ENCODE results near the gene LARP7.
"Not testable (repeated sequence)": the region's sequence is repeated elsewhere in the genome, so short reads cannot be mapped to it uniquely, and the experiment has no call there.

Gene LARP7

DNA sequence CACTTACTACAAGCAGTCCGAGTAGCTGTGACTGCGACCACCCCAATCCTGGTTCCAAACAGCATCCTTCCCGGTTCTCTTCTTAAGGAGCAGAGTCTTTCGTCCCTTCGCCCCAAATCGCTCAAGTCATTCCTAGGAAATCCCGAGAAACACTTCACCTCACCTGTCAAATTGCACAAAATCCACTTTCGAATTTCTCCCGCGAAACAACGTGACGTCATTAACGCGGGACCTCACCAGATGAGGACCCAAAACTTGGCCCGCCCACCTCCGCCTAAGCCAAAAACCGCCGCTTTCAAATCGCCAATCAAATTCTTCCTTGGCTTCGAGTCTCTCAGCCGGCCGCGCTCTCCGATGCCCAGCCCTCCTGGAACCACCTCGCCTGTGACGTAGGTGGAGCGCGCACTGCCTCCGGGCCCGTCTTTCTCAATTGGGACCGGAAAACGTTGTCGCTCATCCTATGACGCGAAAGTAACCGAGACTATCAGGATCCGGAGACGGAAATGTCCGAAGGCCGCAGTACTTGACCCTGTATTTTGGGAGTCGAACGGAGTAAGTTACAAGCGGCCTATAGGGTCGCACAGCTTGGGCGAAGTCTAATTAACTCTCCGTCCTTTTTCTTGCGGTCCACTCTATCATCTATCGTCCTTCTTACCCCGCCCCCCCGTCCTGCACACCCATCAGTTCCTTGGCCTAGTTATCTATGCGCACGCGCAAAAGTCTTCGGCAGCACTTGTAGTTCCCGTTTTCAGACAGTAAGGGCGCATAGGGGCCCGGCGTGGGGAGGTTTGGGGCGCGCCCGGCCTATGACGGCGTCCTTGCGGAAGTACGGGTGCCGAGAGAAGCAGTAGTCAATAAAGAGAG, at the start of gene LARP7, which contains the start of gene ZGRF1:
LARP7 (plus strand) TSS at position 456 of the 864 bp plus-strand sequence. CDS start 7,527 bp downstream, outside the sequence.
ZGRF1 (minus strand) TSS at position 222 of the 864 bp plus-strand sequence. CDS start 3,733 bp downstream, outside the sequence.
- DNase-seq (ENCODE audit: low read depth in 2 of 2), result peak; percentile 94 to 97

DNA sequence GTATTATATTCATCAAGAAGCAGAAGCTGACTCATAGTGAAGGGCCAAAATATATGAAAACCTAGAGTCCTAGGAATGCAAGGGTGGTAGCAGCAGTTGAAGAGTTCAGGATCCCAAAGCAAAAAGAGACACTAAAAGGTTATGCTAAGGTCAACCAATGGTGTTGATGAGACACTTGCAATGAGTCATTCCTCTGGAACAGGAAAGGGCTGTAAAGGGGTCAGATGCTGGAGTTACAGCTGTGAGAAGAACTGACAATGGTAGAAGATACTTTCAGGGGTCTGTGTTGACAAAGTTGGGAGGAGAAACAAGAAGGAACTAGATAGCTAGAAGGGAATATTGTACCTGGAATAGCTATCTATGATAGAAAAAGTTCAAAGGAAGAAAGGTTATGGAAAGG, 47.7 kb upstream of the LARP7 start:
- no peak for DNase-seq (ENCODE audit: low read depth in 2 of 2)

DNA sequence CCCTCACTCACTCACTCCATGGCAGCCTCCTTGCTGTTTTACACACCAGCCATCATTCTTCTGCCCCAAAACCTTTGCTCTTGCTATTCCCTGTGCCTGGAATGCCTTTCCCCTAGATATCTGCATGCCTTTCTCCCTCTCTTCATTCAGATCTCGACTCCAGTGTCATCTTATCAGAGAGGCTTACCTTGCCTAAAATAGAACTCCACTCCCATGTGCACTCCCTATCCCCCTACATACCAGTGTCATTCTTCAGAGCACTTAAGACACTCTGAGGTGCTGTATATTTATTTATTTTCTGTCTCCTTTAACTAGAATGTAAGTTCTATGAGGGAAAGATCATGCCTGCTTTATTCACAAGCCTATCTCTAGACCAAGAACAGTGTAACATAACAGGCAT, 45.4 kb upstream of the LARP7 start:
- DNase-seq (ENCODE audit: low read depth in 2 of 2), result no peak

GRCh38 chr4:112592717-112593116, 44.2 kb upstream of the LARP7 start:
- DNase-seq (ENCODE audit: low read depth in 2 of 2), result no peak

DNA sequence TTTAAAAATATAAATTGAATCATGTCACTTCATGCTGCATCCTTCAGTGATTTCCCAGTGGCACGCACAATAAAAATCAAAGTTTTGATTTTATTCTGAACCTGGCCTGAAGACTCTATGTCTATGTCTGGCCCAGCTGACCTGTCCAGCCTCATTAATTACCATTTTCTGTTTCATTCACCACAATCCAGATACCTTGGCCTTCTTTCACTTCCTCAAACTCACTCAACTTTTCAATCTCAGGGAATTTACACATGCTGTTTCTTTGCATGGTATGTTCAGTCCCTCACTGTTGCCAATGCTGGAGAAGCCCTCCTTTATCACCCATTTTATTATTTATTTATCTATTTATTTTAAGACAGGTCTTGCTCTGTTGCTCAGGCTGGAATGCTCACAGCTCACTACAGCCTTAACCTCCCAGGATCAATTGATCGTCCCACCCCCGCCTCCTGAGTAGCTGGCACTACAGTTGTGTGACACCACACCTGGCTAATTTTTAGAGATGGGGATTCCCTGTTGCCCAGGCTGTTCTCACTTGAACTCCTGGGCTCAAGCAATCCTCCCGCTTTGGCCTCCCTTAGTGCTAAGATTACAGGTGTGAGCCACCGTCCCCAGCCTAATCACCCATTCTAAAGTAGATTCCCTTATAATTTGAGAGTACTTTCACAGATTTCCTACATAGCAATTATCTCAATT, 43.4 kb upstream of the LARP7 start:
- DNase-seq (ENCODE audit: low read depth in 2 of 2), result no peak

GRCh38 chr4:112594993-112595392, 42.0 kb upstream of the LARP7 start:
- DNase-seq (ENCODE audit: low read depth in 2 of 2), result no peak

GRCh38 chr4:112604589-112604988, 32.4 kb upstream of the LARP7 start:
- no peak for DNase-seq (ENCODE audit: low read depth in 2 of 2)

DNA sequence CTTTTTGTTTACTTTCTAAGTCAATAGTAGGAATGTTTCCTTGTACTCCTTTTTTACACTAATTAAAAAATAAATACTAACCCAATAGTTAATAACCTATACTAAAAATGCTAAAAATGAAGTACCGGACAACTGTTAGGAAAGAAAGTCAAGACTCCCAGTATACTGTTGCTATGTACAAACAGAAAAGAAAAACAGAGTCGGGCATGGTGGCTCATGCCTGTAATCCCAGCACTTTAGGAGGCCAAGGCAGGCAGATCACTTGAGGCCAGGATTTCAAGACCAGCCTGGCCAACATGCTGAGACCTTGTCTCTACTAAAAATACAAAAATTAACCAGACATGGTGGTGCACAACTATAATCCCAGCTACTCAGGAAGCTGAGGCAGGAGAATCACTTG, 24.1 kb upstream of the LARP7 start:
- DNase-seq (ENCODE audit: low read depth in 2 of 2), result not testable (repeated sequence)

DNA sequence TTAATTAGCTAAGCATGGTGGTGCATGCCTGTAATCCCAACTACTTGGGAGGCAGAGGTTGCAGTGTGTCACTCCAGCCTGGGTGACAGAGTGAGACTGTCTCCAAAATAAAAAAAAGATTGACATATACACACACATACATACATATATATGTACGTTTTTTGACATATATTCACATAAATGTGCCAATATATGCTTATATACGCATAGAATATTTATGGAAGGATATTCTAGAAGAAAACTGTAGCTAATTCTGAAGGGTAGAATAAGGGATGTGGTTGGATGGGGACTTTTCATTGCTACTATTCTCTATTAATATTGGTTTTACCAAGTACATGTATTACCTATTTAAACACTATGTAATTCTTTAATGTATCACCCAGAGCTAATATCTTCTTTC, 20.0 kb upstream of the LARP7 start:
- no peak for DNase-seq (ENCODE audit: low read depth in 2 of 2)

DNA sequence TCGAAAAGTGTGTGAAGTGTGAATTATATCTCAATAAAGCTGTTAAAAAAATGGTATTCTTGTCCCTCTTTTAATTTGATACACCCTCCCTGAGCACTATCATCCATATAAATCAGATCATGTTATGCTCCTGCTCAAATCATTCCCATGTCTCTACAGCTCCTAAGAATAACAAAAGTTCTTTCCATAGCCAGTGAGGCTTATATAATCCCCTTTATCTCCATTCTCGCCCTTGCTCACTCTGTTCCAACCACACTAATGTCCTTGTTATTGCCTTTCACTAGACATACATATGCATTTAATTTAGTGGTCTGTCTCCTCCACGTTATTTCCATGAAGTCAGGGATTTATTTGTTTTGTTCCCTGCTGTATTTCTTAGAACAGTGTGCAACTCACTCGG, 10.7 kb upstream of the LARP7 start:
- no peak for DNase-seq (ENCODE audit: low read depth in 2 of 2)

GRCh38 chr4:112633477-112634235, 3.3 kb upstream of the LARP7 start:
- no peak for DNase-seq (ENCODE audit: low read depth in 2 of 2)

DNA sequence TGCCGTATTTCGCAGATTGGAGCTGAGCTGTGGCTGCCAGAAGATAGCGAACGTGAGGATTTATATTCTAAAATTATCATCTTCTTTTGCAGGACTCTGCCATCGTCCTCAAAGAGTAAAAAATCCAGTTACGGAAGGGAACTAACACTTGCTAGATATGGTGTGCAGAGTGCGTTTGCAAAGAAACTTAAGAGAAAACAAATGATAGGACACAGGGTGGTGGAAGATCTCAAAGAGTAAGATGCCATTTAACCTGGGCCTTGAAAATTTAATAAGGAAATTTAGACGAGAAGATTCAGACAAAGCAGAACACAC, 566 bp downstream of the LARP7 start:
- no peak for DNase-seq (ENCODE audit: low read depth in 2 of 2)

DNA sequence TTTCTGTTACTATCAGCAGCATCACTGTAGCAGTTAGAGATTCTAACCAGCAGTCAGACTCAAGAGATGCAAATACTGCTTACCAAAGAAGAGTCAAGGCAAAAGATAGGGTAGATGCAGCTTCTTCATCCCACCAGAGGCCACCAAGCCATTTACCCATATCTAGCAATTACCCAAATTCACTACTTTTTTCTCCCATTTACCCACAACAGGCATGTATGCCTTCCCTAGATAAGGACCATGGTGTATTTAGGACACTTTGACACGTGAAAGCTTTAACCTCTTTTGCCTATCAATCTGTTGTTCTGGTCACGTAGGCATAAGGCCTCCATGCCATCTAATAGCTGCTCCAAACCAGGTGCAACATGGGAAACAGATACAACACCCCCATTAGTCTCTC, 5.6 kb downstream of the LARP7 start:
- no peak for DNase-seq (ENCODE audit: low read depth in 2 of 2)

DNA sequence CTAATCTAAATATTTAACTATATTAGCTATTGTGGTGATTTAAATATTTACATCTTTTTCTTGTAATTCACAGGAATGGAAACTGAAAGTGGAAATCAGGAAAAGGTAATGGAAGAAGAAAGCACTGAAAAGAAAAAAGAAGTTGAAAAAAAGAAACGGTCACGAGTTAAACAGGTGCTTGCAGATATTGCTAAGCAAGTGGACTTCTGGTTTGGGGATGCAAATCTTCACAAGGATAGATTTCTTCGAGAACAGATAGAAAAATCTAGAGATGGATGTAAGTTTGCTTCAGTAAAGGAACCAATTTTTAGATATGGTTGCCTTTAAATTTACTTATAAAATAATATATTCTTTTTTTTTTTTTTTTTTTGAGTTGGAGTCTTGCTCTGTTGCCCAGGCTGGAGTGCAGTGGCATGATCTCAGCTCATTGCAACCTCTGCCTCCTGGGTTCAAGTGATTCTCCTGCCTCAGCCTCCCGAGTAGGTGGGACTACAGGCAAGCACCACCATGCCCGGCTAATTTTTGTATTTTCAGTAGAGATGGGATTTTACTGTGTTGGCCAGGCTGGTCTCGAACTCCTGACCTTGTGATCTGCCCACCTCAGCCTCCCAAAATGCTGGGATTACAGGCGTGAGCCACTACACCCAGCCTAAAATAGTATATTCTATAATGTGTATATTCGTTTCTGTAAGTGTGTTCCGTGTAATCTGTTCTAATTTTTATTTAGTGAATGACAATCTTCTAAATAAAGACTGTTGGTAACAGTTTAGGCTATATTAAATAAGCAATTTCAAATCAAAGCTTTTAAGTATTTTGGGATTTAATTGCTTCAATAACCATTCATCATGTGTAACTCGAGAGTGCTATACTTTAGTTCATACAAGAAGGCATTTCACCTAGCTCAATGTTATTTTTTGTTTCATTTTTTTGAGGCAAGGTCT, 7.9 kb downstream of the LARP7 start:
- not testable (repeated sequence) for DNase-seq (ENCODE audit: low read depth in 2 of 2)

DNA sequence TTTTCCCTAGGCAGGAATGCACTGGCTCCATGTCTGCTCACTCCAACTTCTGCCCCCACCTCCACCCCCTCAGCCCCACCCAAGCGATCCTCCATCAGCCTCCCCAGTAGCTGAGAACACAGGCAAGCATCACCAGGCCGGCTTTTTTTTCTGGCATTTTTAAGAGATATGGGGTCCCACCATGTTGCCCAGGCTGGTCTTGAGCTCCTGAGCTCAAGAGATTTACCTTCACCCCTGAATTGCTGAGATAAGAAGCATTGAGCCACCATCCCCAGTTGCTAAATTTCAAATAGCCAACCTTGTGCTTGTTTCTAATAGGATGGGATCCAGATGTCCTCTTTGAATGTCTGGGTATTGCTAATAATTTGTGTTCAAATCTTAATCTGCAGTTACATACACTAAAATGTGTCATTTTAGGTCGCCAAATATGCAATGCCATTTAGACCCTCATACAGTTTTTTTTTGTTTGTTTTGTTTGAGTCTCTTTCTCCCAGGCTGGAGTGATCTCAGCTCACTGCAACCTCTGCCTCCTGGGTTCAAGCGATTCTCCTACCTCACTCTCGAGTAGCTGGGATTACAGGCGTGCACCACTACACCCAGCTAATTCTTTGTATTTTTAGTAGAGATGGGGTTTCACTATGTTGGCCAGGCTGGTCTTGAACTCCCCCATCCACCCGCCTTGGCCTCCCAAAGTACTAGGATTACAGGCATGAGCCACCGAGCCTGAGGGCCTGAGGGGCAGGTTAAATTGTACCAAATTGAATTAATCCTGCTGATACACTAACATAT, 8.8 kb downstream of the LARP7 start:
- no peak for DNase-seq (ENCODE audit: low read depth in 2 of 2)

DNA sequence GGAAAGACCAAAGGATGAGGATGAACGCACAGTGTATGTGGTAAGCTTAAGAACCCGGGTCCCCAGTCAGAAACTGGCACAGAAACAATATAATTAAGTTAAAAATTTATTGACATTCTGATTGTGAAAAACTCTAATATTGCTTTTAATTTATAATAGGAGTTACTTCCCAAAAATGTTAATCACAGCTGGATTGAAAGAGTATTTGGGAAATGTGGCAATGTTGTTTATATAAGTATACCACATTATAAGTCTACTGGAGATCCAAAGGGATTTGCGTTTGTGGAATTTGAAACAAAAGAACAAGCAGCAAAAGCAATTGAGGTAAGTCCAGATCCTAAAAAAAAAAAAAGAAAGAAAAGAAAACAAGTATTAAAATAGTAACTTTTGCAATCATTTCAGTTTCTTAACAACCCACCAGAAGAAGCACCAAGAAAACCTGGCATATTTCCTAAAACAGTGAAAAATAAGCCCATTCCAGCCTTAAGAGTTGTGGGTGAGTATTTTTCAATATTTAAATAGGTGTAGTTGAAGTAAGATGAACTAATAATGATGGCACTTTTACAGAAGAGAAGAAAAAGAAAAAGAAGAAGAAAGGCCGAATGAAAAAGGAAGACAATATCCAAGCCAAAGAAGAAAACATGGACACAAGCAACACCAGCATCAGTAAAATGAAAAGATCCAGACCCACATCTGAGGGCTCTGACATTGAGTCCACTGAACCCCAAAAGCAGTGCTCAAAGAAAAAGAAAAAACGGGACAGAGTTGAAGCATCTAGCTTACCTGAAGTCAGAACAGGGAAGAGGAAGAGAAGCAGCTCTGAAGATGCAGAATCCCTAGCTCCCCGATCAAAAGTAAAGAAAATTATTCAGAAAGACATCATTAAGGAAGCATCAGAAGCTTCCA, 9.9 kb downstream of the LARP7 start:
- no peak for DNase-seq (ENCODE audit: low read depth in 2 of 2)

DNA sequence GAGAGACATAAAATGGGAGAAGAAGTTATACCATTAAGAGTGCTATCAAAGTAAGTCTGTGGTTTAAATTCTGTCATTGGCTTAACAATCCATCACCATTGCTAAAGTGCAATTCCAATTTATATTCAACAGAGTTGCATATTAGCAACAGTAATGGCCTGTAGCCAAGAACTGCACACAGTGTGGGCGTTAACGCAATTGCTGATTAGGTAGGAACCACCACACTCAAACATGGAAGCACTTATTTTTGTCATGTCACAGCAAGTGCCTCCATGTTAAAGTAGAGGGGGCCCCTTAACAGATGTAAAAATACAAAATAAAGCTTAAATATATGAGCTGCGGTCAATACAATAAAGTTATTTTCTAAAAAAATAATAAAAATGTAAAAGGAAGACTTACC, 10.8 kb downstream of the LARP7 start:
- no peak for DNase-seq (ENCODE audit: low read depth in 2 of 2)

DNA sequence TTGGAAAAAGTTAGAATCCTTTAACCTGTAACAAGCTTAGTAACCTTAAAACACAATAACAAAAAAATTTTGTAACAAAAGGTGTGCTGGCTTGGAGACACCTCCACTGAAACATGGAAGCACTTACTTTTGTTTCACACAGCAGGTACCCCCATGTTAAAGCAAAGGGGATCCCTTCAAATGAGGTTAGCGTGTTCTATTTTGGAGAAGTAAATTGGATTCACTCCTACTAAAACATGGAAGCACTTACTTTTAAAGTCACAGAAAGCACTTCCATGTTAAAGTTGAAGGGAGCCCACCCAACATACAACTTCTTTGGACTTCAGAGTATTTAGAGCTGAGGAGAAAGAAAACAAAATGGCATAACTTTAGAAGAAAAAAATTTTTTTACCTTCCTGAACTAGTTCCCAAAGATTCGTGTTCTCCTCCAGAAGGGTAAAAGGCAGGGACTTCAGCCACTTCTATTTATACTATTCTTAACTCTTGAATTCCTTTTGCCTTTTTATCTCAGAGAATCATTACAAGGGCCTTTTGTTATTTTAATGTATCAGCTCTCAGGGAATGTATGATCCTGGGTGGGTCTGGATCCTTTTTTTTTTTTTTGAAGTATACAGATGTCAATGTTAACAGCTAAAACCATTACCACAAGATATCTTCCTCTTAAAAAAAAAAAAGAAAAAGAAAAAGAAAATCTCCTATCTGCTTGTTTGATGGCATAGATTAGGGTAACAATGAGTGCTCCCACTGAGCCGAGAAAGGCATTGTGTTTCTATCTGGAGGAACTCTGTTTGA, 11.5 kb downstream of the LARP7 start:
- no peak for DNase-seq (ENCODE audit: low read depth in 2 of 2)

- no peak for DNase-seq (ENCODE audit: low read depth in 2 of 2)
These were observed 12.1 kb downstream of the LARP7 start for GRCh38 chr4:112649055-112649408.

Measured in stimulated activated CD8-positive, alpha-beta memory T cell treated with anti-CD3 and anti-CD28 coated beads, Interleukin-15, amount 100 ng/mL, for 4 hours (primary cell).